HepG2 (cell line): ENCODE data around the gene FAM174C.

Source experiments
- EEA1 ChIP-seq: sonication (generic); formaldehyde crosslinking; IDR thresholded peaks from 2 replicates; pipeline ENCODE4 v1.5.1; 2020; ENCODE audit warnings: mild to moderate bottlenecking, missing genetic modification reagents, borderline replicate concordance
- GTF2F1 ChIP-seq: fragments of 150-350 bp; IDR thresholded peaks from 2 replicates; pipeline ENCODE4 v1.6.1; 2014; ENCODE audit warnings: low read length
- NR2C2 ChIP-seq: sonication (generic); formaldehyde crosslinking; IDR thresholded peaks from 2 replicates; pipeline ENCODE4 v1.4.0; 2020; ENCODE audit warnings: missing genetic modification reagents, mild to moderate bottlenecking, moderate library complexity, borderline replicate concordance
- PHF21A ChIP-seq: sonication (generic); formaldehyde crosslinking; IDR thresholded peaks from 2 replicates; pipeline ENCODE4 v1.5.0; 2020; ENCODE audit warnings: mild to moderate bottlenecking, missing genetic modification reagents
- SCMH1 ChIP-seq: sonication (generic); formaldehyde crosslinking; IDR thresholded peaks from 2 replicates; pipeline ENCODE4 v1.9.0; 2021; ENCODE audit warnings: missing genetic modification reagents, mild to moderate bottlenecking, borderline replicate concordance

DNA sequence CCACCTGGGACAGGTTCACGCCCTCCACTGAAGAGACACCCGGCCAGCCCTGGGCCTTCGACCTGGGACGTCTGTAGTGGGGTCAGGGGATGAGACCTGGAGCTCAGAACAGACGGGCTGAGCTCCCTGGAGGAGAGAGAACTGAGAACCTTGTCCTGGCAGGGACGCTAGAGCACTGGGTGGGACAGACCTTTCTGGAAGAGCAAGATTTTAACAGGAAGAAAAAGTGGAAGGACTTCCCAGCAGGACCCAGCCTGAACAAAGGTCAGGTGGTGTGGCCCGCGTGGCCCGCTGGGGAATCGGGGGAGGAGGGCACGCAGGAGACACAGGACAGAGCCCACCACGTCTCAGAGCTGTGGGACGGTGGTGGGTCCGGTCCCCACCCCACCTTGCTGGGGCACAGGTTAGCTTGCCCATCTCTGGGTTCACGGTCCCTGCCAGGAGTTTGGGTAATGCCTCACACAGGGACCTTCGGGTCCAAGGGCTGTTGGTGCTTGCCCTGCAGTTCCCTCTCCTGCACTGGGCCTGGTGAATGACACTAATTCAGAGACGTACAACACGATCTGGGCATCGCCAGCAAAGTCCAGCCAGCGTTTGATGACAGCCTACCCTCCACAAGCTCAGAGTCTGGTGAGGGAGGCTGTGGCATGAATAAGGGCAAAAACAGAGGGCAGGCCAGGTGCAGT lies 9.1 kb downstream of the FAM174C start:
- TF ChIP-seq SCMH1 = no peak
- peak; percentile 46 for TF ChIP-seq NR2C2 (CRISPR knock-in tag)
- peak; percentile 10; the same call in 1 of the 2 replicates for TF ChIP-seq PHF21A (CRISPR knock-in tag)
- no peak for TF ChIP-seq GTF2F1
- TF ChIP-seq EEA1 (CRISPR knock-in tag) = no peak
